Mesendoderm (in vitro differentiated cells): ENCODE results near the gene MAP6.
A peak's percentile ranks its signal among the peaks of the same experiment; 100 is the strongest.

Experiments used
- DNase-seq: peaks from one replicate; pipeline ENCODE4 v3.0.0; 2013
- H2AK5ac ChIP-seq: 2 replicates; pipeline ENCODE4 v1.6.1; 2013; ENCODE audit warnings: low read length, inconsistent platforms
- H2BK120ac ChIP-seq: 2 replicates; pipeline ENCODE4 v1.6.1; 2013; ENCODE audit warnings: low read depth, mild to moderate bottlenecking, low read length, moderate library complexity, mixed read lengths
- H2BK15ac ChIP-seq: replicated peaks from 2 replicates; pipeline ENCODE4 v1.6.1; 2013; ENCODE audit warnings: low read depth, mild to moderate bottlenecking, moderate library complexity
- H2BK5ac ChIP-seq: 2 replicates; pipeline ENCODE4 v1.6.1; 2013; ENCODE audit warnings: low read length, inconsistent platforms
- H3K18ac ChIP-seq: 2 replicates; pipeline ENCODE4 v1.6.1; 2013; ENCODE audit warnings: mild to moderate bottlenecking, low read length, mixed read lengths
- H3K23ac ChIP-seq: one replicate; pipeline ENCODE4 v1.6.1; 2013; ENCODE audit warnings: low read length
- H3K27ac ChIP-seq: 2 replicates; pipeline ENCODE4 v1.5.1; 2013; ENCODE audit warnings: low read depth, mild to moderate bottlenecking, inconsistent platforms, low read length, moderate library complexity
- H3K27me3 ChIP-seq: 2 replicates; pipeline ENCODE4 v1.6.1; 2013; ENCODE audit warnings: low read length, control low read depth, mild to moderate bottlenecking, inconsistent platforms; ENCODE audit not compliant: insufficient read depth, poor library complexity
- H3K36me3 ChIP-seq: 2 replicates; pipeline ENCODE4 v1.6.1; 2013; ENCODE audit warnings: low read length, inconsistent platforms; ENCODE audit not compliant: control insufficient read depth, insufficient read depth
- H3K4ac ChIP-seq: one replicate; pipeline ENCODE4 v1.6.1; 2013; ENCODE audit warnings: low read depth, mild to moderate bottlenecking, low read length, moderate library complexity
- H3K4me1 ChIP-seq: 2 replicates; pipeline ENCODE4 v1.6.1; 2013; ENCODE audit warnings: low read depth, low read length, inconsistent platforms; ENCODE audit not compliant: control insufficient read depth
- H3K4me2 ChIP-seq: 2 replicates; pipeline ENCODE4 v1.6.1; 2013; ENCODE audit warnings: low read length
- H3K4me3 ChIP-seq: 2 replicates; pipeline ENCODE4 v1.5.1; 2013; ENCODE audit warnings: mild to moderate bottlenecking, low read length
- H3K56ac ChIP-seq: one replicate; pipeline ENCODE4 v1.6.1; 2013; ENCODE audit warnings: low read length
- H3K79me1 ChIP-seq: 2 replicates; pipeline ENCODE4 v1.6.1; 2013; ENCODE audit warnings: low read length, inconsistent platforms
- H3K79me2 ChIP-seq: 2 replicates; pipeline ENCODE4 v1.6.1; 2013; ENCODE audit warnings: mild to moderate bottlenecking, low read length; ENCODE audit not compliant: control insufficient read depth, insufficient read depth
- H3K9ac ChIP-seq: 2 replicates; pipeline ENCODE4 v1.6.1; 2013; ENCODE audit warnings: low read length, inconsistent platforms
- H4K5ac ChIP-seq: one replicate; pipeline ENCODE4 v1.6.1; 2013; ENCODE audit warnings: low read length
- H4K8ac ChIP-seq: one replicate; pipeline ENCODE4 v1.6.1; 2013; ENCODE audit warnings: low read depth, mild to moderate bottlenecking, control low read depth, low read length, moderate library complexity
- WGBS: extraction: QIAGEN DNeasy Blood & Tissue Kit; methylation state at CpG from one replicate; pipeline ENCODE4 v1.1.7; 2013; ENCODE audit warnings: low lambda C conversion rate, missing lambda C conversion rate; ENCODE audit not compliant: insufficient coverage; ENCODE audit errors: extremely low coverage; 5-methylcytosine and 5-hydroxymethylcytosine counted together

Gene MAP6

DNA sequence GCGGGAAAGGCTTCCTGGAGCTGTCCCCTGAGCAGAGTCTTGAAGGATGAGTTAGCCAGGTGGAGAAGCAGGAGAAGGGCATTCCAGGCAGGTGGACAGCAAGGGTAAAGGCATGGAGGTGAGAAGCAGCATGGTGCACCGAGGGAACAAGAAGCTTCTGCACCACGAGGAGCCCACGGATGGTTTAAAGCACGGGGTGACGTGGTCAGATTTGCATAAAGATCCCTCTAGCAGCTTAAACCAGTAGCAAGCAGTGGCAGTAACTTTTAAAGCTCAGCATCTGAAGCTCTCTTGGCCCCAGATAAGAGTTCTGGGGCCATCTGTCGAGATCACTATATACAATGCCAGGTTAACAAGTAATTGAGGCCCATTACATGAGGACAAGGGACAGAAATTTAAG lies 69.9 kb downstream of the MAP6 start:
- no CpG with 5 or more reads among the region's 7 CpGs for WGBS
- H3K27me3 ChIP-seq, result no peaks in the 10 kb centered on the region

DNA sequence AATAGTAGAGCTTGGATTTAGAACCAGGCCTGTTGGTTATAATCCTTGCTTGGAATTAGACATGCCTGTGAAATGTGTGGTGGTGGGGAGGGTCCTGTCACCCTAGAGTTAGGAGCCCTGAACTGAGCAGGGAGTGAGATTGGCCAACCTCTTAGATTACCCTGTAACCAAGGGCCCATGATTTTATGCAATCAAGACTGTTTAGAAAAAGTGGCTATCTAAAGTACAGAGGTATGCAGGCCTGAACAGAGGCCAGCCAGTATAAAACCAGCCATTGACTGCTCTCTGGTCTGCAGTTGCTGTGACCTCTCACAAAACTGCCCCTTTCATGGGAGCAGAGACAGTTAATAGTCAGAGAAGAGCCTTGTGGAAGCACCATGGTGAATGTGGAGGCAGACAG lies 70.6 kb downstream of the MAP6 start:
- no peak overlapping the region for H2AK5ac ChIP-seq
- H3K27ac ChIP-seq, result no peak overlapping the region
- H3K9ac ChIP-seq, result no peak overlapping the region
- H2BK15ac ChIP-seq, result no peak overlapping the region
- H3K36me3 ChIP-seq, result no peaks in the 10 kb centered on the region
- H4K5ac ChIP-seq, result no peak overlapping the region
- no peak overlapping the region for H4K8ac ChIP-seq
- no peak overlapping the region for H3K56ac ChIP-seq
- H3K23ac ChIP-seq, result no peak overlapping the region
- H2BK5ac ChIP-seq, result no peak overlapping the region
- H3K4me1 ChIP-seq, result peaks cover 6% of the 10 kb centered on the region
- H3K4me2 ChIP-seq, result no peak overlapping the region
- no peak overlapping the region for H3K4ac ChIP-seq
- H3K79me2 ChIP-seq, result no peaks in the 10 kb centered on the region
- H3K4me3 ChIP-seq, result no peak overlapping the region
- H3K18ac ChIP-seq, result no peak overlapping the region
- H3K27me3 ChIP-seq, result no peaks in the 10 kb centered on the region
- H2BK120ac ChIP-seq, result no peak overlapping the region
- H3K79me1 ChIP-seq, result no peaks in the 10 kb centered on the region
- no peak for DNase-seq

More for the DNA sequence above, 69.9 kb downstream of the MAP6 start:
- no peak overlapping the region for H2BK15ac ChIP-seq
- H3K9ac ChIP-seq, result no peak overlapping the region
- no peak overlapping the region for H2BK5ac ChIP-seq
- no peak overlapping the region for H3K4me2 ChIP-seq
- no peaks in the 10 kb centered on the region for H3K79me2 ChIP-seq
- H3K18ac ChIP-seq, result no peak overlapping the region
- no peak overlapping the region for H4K8ac ChIP-seq
- no peaks in the 10 kb centered on the region for H3K36me3 ChIP-seq
- no peak overlapping the region for H3K23ac ChIP-seq
- H3K4ac ChIP-seq, result no peak overlapping the region
- no peaks in the 10 kb centered on the region for H3K79me1 ChIP-seq
- peaks cover 6% of the 10 kb centered on the region for H3K4me1 ChIP-seq
- no peak overlapping the region for H4K5ac ChIP-seq
- no peak overlapping the region for H2BK120ac ChIP-seq
- H3K56ac ChIP-seq, result no peak overlapping the region
- DNase-seq, result no peak
- no peak overlapping the region for H3K4me3 ChIP-seq
- no peak overlapping the region for H3K27ac ChIP-seq
- H2AK5ac ChIP-seq, result no peak overlapping the region

DNA sequence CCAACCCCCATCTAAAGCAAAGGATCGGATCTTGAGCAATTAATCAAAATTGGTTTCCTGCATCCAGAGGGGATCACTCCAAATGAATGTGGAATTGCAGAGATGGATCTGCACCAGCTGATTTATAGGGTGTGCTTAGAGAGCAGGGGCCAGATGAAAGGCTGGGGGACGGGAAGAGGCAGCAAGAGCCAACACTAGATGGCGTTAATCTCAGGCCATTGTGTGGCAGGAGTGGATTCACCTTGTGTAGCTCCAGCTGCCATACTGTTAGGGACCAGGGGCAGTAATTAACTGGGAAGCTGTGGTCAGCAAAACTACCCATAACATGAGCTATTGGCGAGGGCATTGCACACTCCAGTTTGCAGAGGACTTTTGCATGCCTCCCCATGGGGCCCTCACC lies 71.2 kb downstream of the MAP6 start:
- Histone ChIP-seq H3K4ac (no peak overlapping the region), H4K5ac (no peak overlapping the region), H3K36me3 (no peaks in the 10 kb centered on the region), H3K56ac (no peak overlapping the region), H2BK15ac (no peak overlapping the region), H3K18ac (no peak overlapping the region), H3K4me2 (no peak overlapping the region), H3K27me3 (no peaks in the 10 kb centered on the region), H3K9ac (no peak overlapping the region), H2AK5ac (no peak overlapping the region), H3K23ac (no peak overlapping the region), H3K79me2 (no peaks in the 10 kb centered on the region), H3K79me1 (no peaks in the 10 kb centered on the region), H3K27ac (no peak overlapping the region), H3K4me1 (peaks cover 6% of the 10 kb centered on the region), H3K4me3 (no peak overlapping the region), H4K8ac (no peak overlapping the region), H2BK5ac (no peak overlapping the region), H2BK120ac (no peak overlapping the region)
- DNase-seq, result peak; percentile 76
- no CpG with 5 or more reads among the region's 4 CpGs for WGBS

DNA sequence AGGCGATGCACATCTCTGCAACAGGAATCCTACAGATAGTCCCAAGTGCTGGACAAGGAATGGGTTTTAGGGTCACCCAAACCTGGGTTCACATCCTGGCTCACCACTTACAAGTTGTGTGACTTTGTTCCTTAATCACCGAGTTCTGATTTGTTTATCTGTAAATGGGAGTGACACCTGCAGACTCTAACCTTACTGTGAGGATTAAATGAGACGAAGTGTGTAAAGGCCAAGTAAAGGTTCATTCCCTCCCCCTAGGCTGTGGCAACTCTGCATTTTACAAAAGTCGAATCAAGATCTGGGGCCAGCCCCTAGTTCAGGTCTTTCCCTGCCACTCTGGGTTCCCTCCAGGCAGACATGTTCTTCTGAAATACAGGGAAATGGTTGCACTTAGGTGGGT lies 71.9 kb downstream of the MAP6 start:
- Histone ChIP-seq H3K18ac (no peak overlapping the region), H2BK5ac (no peak overlapping the region), H4K8ac (no peak overlapping the region), H2BK15ac (no peak overlapping the region), H2AK5ac (no peak overlapping the region), H3K36me3 (no peaks in the 10 kb centered on the region), H3K4me1 (peaks cover 6% of the 10 kb centered on the region), H3K79me1 (no peaks in the 10 kb centered on the region), H3K23ac (no peak overlapping the region), H3K27me3 (no peaks in the 10 kb centered on the region), H4K5ac (no peak overlapping the region), H3K4me3 (no peak overlapping the region), H3K4me2 (no peak overlapping the region), H3K56ac (peak overlapping the region; percentile 20), H2BK120ac (no peak overlapping the region), H3K9ac (no peak overlapping the region), H3K27ac (no peak overlapping the region), H3K79me2 (no peaks in the 10 kb centered on the region), H3K4ac (no peak overlapping the region)
- DNase-seq, result no peak
- no CpG with 5 or more reads among the region's 4 CpGs for WGBS

DNA sequence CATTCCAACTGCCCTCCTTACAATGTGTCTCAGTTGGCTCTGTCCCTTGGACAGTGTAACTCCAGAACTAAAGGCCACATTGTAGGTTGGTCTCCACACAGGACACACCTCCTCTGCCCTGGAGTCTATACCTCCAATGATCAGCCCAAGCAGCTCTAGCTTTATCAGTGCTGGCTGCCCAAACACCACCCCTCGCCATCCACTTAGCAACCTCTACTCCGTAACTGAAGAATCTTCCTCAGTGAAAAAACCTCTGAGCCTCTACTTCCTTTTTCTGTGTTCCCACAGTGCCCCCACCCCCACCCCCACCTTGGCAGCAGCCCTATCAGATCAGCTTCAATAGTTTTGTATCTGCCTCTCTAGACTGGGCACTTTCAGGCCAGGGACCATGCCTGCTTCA lies 73.4 kb downstream of the MAP6 start:
- H3K27ac ChIP-seq, result no peak overlapping the region
- H3K23ac ChIP-seq, result no peak overlapping the region

DNA sequence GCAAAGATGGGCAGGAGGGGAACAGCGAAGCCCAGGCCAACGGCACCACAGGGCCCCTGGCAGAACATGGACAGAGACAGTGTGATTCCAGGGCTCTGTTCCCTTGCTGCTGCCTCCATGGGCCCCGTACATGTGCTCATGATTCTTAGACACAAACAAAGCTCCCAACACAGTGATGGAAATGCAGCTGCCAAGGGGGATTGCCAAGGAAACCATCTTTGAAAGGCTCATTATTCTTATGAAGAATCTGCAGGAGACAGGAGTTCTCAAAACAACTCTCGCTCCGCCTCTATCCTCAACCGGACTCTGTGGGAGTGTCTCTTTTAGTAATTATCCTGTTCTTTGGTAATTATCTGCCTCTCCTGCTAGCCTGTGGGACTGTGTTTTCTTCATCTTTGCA lies 74.6 kb downstream of the MAP6 start:
- H3K9ac ChIP-seq, result no peak overlapping the region
- H4K8ac ChIP-seq, result no peak overlapping the region
- H3K27me3 ChIP-seq, result no peaks in the 10 kb centered on the region
- no peak overlapping the region for H3K4me3 ChIP-seq
- H2BK120ac ChIP-seq, result no peak overlapping the region
- H3K79me1 ChIP-seq, result no peaks in the 10 kb centered on the region
- no peak overlapping the region for H3K18ac ChIP-seq
- DNase-seq, result no peak
- no peak overlapping the region for H4K5ac ChIP-seq
- H3K4me1 ChIP-seq, result peaks cover 6% of the 10 kb centered on the region
- H3K4me2 ChIP-seq, result no peak overlapping the region
- H3K4ac ChIP-seq, result no peak overlapping the region
- H3K27ac ChIP-seq, result no peak overlapping the region
- no peak overlapping the region for H3K56ac ChIP-seq
- H3K36me3 ChIP-seq, result no peaks in the 10 kb centered on the region
- WGBS, result no CpG with 5 or more reads among the region's 6 CpGs
- H3K79me2 ChIP-seq, result no peaks in the 10 kb centered on the region
- no peak overlapping the region for H2AK5ac ChIP-seq
- no peak overlapping the region for H2BK5ac ChIP-seq
- H2BK15ac ChIP-seq, result no peak overlapping the region
- no peak overlapping the region for H3K23ac ChIP-seq

More for the DNA sequence above, 73.4 kb downstream of the MAP6 start:
- H4K8ac ChIP-seq, result no peak overlapping the region
- H3K36me3 ChIP-seq, result no peaks in the 10 kb centered on the region
- H3K4me2 ChIP-seq, result no peak overlapping the region
- H3K18ac ChIP-seq, result no peak overlapping the region
- no peak overlapping the region for H2BK120ac ChIP-seq
- no peak overlapping the region for H3K9ac ChIP-seq
- peaks cover 6% of the 10 kb centered on the region for H3K4me1 ChIP-seq
- no peaks in the 10 kb centered on the region for H3K79me2 ChIP-seq
- no peaks in the 10 kb centered on the region for H3K27me3 ChIP-seq
- H3K56ac ChIP-seq, result no peak overlapping the region
- no peak for DNase-seq
- H2AK5ac ChIP-seq, result no peak overlapping the region
- no peak overlapping the region for H3K4me3 ChIP-seq
- no peak overlapping the region for H2BK5ac ChIP-seq
- no peak overlapping the region for H2BK15ac ChIP-seq
- H3K79me1 ChIP-seq, result no peaks in the 10 kb centered on the region
- H4K5ac ChIP-seq, result no peak overlapping the region
- WGBS, result no CpG with 5 or more reads among the region's 2 CpGs
- H3K4ac ChIP-seq, result no peak overlapping the region
